Measurements from ENCODE around the gene C6orf136.

DNA sequence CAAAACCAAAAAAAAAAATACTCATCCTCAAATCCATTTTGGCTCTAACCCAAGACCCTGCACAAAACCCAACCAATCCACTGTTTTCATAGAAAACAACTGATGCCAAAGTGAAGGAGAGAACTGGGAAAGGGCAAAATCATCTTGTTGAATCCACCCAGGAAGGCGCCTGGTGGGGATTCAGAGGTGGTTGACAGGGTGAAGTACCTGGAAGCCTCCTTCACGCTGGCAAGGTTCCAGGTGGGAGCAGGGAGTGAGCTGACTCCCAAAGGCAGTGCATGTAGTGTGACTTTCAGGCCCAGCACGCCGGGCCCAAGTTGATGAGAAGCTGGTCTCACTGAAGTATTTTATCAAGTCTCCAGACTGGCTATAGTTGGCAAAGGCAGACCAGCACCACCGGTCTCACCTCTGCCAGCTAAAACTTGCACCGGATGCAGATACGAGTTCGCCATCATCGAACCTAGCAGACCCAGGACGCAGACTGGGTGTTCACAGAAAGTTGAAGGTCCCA lies 46.4 kb upstream of the C6orf136 start:
- no peak for TF ChIP-seq POLR2A (IDR thresholded peaks at IDR 0.05)
- TF ChIP-seq, protein P1, sequence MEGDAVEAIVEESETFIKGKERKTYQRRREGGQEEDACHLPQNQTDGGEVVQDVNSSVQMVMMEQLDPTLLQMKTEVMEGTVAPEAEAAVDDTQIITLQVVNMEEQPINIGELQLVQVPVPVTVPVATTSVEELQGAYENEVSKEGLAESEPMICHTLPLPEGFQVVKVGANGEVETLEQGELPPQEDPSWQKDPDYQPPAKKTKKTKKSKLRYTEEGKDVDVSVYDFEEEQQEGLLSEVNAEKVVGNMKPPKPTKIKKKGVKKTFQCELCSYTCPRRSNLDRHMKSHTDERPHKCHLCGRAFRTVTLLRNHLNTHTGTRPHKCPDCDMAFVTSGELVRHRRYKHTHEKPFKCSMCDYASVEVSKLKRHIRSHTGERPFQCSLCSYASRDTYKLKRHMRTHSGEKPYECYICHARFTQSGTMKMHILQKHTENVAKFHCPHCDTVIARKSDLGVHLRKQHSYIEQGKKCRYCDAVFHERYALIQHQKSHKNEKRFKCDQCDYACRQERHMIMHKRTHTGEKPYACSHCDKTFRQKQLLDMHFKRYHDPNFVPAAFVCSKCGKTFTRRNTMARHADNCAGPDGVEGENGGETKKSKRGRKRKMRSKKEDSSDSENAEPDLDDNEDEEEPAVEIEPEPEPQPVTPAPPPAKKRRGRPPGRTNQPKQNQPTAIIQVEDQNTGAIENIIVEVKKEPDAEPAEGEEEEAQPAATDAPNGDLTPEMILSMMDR (IDR thresholded peaks at IDR 0.05), result no peak

Measured in stomach (tissue), 4 donors.